Measurements from ENCODE around the gene RASD1.

GRCh38 chr17:17514361-17514992 lies 18.3 kb upstream of the RASD1 start:
- no peak for TF ChIP-seq CTCF (IDR thresholded peaks at IDR 0.05; ENCODE audit: low read depth, low read length, poor library complexity, severe bottlenecking)
- TF ChIP-seq EZH2phosphoT487 (IDR thresholded peaks at IDR 0.05; ENCODE audit: borderline replicate concordance, low read length), result no peak
